CD4-positive, alpha-beta T cell (primary cell): Measurements from ENCODE around the gene BABAM2. TPM values are rescaled to one million over a fixed set of nuclear protein-coding genes. Genes with fewer than 3 reads are reported as not detected.

Source experiments
- ATAC-seq: fragments of 200-7000 bp; cut with Tn5 transposase; one replicate; pipeline ENCODE4 v1.10.0; 2022; ENCODE audit warnings: mild to moderate bottlenecking; ENCODE audit not compliant: poor library complexity
- CTCF ChIA-PET: fragments of 350-600 bp; sonication (Branson Sonifier 250); formaldehyde crosslinking; loops from one replicate; lab custom pipeline; 2021; ENCODE audit warnings: antibody characterized with exemption, inconsistent platforms; lab: Charles Lee
- POLR2A ChIA-PET: fragments of 350-600 bp; sonication (Branson Sonifier 250); formaldehyde crosslinking; loops from one replicate; lab custom pipeline; 2021; ENCODE audit warnings: antibody characterized with exemption, inconsistent platforms; lab: Charles Lee
- DNase-seq, 14 experiments: peaks; one replicate each; pipeline ENCODE4 v3.0.0-alpha.2; 2013 to 2020; ENCODE audit warnings: mixed read lengths in 2 of 14
- H3K27ac ChIP-seq, 2 donors: one replicate each; pipeline versions ENCODE4 v1.5.1 to v1.7.0; 2013; ENCODE audit warnings: low read length in 2 of 2, low read depth in 1 of 2, mild to moderate bottlenecking in 1 of 2
- H3K27me3 ChIP-seq, 2 experiments: 1 replicate in 1 of 2; 2 replicates in 1 of 2; pipeline versions ENCODE4 v1.6.1 to v1.7.0; 2013; ENCODE audit warnings: low read length in 2 of 2, control low read depth in 1 of 2, mild to moderate bottlenecking in 1 of 2, moderate library complexity in 1 of 2; ENCODE audit not compliant: insufficient read depth in 2 of 2, control insufficient read depth in 1 of 2
- H3K36me3 ChIP-seq: one replicate; pipeline ENCODE4 v1.6.1; 2013; ENCODE audit warnings: low read length, control low read depth; ENCODE audit not compliant: insufficient read depth
- H3K4me1 ChIP-seq: one replicate; pipeline ENCODE4 v1.6.1; 2013; ENCODE audit warnings: low read length, control low read depth; ENCODE audit not compliant: insufficient read depth
- H3K4me3 ChIP-seq: one replicate; pipeline ENCODE4 v1.5.1; 2013; ENCODE audit warnings: mild to moderate bottlenecking, low read length, moderate library complexity
- H3K9me3 ChIP-seq, 2 experiments: 1 replicate in 1 of 2; 2 replicates in 1 of 2; pipeline versions ENCODE4 v1.6.1 to v1.7.0; 2013; ENCODE audit warnings: low read length in 2 of 2, mild to moderate bottlenecking in 2 of 2, control low read depth in 1 of 2, moderate library complexity in 1 of 2; ENCODE audit not compliant: control insufficient read depth in 1 of 2, insufficient read depth in 1 of 2
- H3K27ac Mint-ChIP-seq: one replicate; pipeline ENCODE4 v1.8.0; 2020; ENCODE audit warnings: mixed read lengths
- H3K27me3 Mint-ChIP-seq: one replicate; pipeline ENCODE4 v1.8.0; 2021; ENCODE audit warnings: mixed read lengths
- H3K36me3 Mint-ChIP-seq: one replicate; pipeline ENCODE4 v1.8.0; 2021; ENCODE audit warnings: low read depth, mixed read lengths
- H3K4me1 Mint-ChIP-seq: one replicate; pipeline ENCODE4 v1.8.0; 2021; ENCODE audit warnings: low read depth, mixed read lengths
- H3K4me3 Mint-ChIP-seq: one replicate; pipeline ENCODE4 v1.8.0; 2020; ENCODE audit warnings: mild to moderate bottlenecking, mixed read lengths
- H3K9me3 Mint-ChIP-seq: one replicate; pipeline ENCODE4 v1.8.0; 2020; ENCODE audit warnings: mixed read lengths
- CTCF ChIP-seq: fragments of 200-600 bp; IDR thresholded peaks from one replicate; pipeline ENCODE4 v1.8.0; 2022; ENCODE audit warnings: antibody characterized with exemption, mild to moderate bottlenecking
- intact Hi-C, 2 experiments: fragments of 100-400 bp; cut with DNase I in 1 of 2; cut with micrococcal nuclease in 1 of 2; formaldehyde crosslinking; loops; one replicate each; pipeline versions ENCODE4 v1.15.1 to v1.9.0; 2023 to 2025; cut with DNase I, micrococcal nuclease
- total RNA-seq, 174 experiments: library from RNA in 2 of 174; stranded (reverse) in 2 of 174; gene quantifications; one replicate each; pipeline ENCODE4 v1.2.3 and lab custom pipeline; 2021 to 2026

BABAM2 gene
- total RNA-seq, 2 experiments from 2014 or later, result 29.2 to 32.8 TPM

GRCh38 chr2:28226558-28226957 lies 336.0 kb downstream of the BABAM2 start:
- Histone ChIP-seq H3K27me3 (no peaks in the 10 kb centered on the region), H3K9me3 (no peaks in the 10 kb centered on the region), H3K4me3 (no peak overlapping the region), H3K36me3 (no peaks in the 10 kb centered on the region), H3K4me1 (no peaks in the 10 kb centered on the region), H3K27ac (no peak overlapping the region)
- no peaks in the 10 kb centered on the region for H3K36me3 Mint-ChIP-seq
- DNase-seq (no peak), ATAC-seq (no peak)
- no peak overlapping the region for H3K27ac Mint-ChIP-seq
- intact Hi-C loops, result no loop called here
- CTCF ChIA-PET, result no interaction called here
- POLR2A ChIA-PET, result no interaction called here
- H3K4me3 Mint-ChIP-seq, result no peak overlapping the region
- H3K4me1 Mint-ChIP-seq, result no peaks in the 10 kb centered on the region
- no peaks in the 10 kb centered on the region for H3K27me3 Mint-ChIP-seq
- TF ChIP-seq CTCF, result no peak
- H3K9me3 Mint-ChIP-seq, result no peaks in the 10 kb centered on the region

- no peak overlapping the region for H3K27ac ChIP-seq
- H3K9me3 ChIP-seq, result no peaks in the 10 kb centered on the region
- no peak for TF ChIP-seq CTCF
- no peak overlapping the region for H3K27ac Mint-ChIP-seq
- intact Hi-C loops, result no loop called here
- H3K4me1 Mint-ChIP-seq, result no peaks in the 10 kb centered on the region
- DNase-seq (no peak), ATAC-seq (no peak)
- H3K36me3 Mint-ChIP-seq, result peaks cover under 1% of the 10 kb centered on the region
- ChIA-PET POLR2A (no interaction called here), CTCF (no interaction called here)
- H3K27me3 Mint-ChIP-seq, result no peaks in the 10 kb centered on the region
- H3K4me3 Mint-ChIP-seq, result no peak overlapping the region
- H3K4me1 ChIP-seq, result no peaks in the 10 kb centered on the region
- no peaks in the 10 kb centered on the region for H3K27me3 ChIP-seq
- no peaks in the 10 kb centered on the region for H3K9me3 Mint-ChIP-seq
- H3K4me3 ChIP-seq, result no peak overlapping the region
- no peaks in the 10 kb centered on the region for H3K36me3 ChIP-seq
These were observed 337.0 kb downstream of the BABAM2 start for GRCh38 chr2:28227498-28227897.

GRCh38 chr2:28228434-28228995 lies 338.0 kb downstream of the BABAM2 start:
- H3K27me3 ChIP-seq, result no peaks in the 10 kb centered on the region
- H3K9me3 ChIP-seq, result no peaks in the 10 kb centered on the region
- Mint-ChIP-seq H3K27me3 (no peaks in the 10 kb centered on the region), H3K27ac (no peak overlapping the region), H3K36me3 (peaks cover 6% of the 10 kb centered on the region), H3K4me3 (no peak overlapping the region), H3K9me3 (no peaks in the 10 kb centered on the region), H3K4me1 (no peaks in the 10 kb centered on the region)
- TF ChIP-seq CTCF, result no peak
- ATAC-seq, result no peak
- no peak overlapping the region for H3K27ac ChIP-seq
- no peak for DNase-seq
- no peak overlapping the region for H3K4me3 ChIP-seq
- CTCF ChIA-PET, result no interaction called here
- H3K36me3 ChIP-seq, result no peaks in the 10 kb centered on the region
- POLR2A ChIA-PET, result no interaction called here
- H3K4me1 ChIP-seq, result no peaks in the 10 kb centered on the region
- intact Hi-C loops, result no loop called here
